AG09319 (cell line): ENCODE results near the gene MTIF3.

Source experiments
- DNase-seq: peaks from one replicate; pipeline ENCODE4 v3.0.0-alpha.2; 2010; ENCODE audit warnings: low read depth; ENCODE audit errors: extremely low read depth
- TF ChIP-seq, protein P1 (sequence below): IDR thresholded peaks from 2 replicates; pipeline ENCODE4 v1.5.1; 2011; ENCODE audit warnings: low read depth, mild to moderate bottlenecking, inconsistent platforms, low read length, moderate library complexity

The MTIF3 gene

DNA sequence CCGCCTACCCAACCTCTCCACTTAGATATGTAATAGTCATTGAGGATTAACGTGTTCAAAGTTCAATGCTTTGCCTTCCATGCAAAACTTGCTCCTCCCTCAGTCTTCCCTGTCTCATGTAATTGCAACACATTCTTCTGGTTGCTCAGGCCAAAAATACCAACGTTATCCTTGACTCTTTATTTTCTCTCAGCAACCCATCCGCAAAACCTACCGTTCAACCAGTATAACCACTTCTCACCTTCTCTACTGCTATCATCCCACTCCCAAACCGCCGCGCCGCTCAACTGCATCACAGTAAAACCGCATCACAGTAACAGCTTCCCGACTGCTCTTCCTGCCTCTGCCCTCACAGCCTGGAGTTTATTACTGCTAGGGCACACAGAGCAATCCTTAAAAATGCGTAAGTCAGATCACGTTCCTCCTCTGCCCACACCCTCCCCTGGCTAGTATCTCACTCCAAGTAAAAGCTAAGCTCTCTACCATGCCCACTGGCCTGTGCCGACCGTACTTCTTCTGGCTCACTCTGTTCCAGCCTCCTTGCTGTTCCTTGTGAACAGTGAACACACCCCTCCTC is 8.2 kb downstream of the MTIF3 start:
- TF ChIP-seq, protein P1, sequence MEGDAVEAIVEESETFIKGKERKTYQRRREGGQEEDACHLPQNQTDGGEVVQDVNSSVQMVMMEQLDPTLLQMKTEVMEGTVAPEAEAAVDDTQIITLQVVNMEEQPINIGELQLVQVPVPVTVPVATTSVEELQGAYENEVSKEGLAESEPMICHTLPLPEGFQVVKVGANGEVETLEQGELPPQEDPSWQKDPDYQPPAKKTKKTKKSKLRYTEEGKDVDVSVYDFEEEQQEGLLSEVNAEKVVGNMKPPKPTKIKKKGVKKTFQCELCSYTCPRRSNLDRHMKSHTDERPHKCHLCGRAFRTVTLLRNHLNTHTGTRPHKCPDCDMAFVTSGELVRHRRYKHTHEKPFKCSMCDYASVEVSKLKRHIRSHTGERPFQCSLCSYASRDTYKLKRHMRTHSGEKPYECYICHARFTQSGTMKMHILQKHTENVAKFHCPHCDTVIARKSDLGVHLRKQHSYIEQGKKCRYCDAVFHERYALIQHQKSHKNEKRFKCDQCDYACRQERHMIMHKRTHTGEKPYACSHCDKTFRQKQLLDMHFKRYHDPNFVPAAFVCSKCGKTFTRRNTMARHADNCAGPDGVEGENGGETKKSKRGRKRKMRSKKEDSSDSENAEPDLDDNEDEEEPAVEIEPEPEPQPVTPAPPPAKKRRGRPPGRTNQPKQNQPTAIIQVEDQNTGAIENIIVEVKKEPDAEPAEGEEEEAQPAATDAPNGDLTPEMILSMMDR, result no peak
- DNase-seq, result no peak

GRCh38 chr13:27440408-27440807 is 10.0 kb downstream of the MTIF3 start:
- DNase-seq, result no peak
- TF ChIP-seq, protein P1, result no peak

- no peak for DNase-seq
- TF ChIP-seq, protein P1, result no peak
These were observed 13.2 kb downstream of the MTIF3 start for GRCh38 chr13:27437126-27437525.

DNA sequence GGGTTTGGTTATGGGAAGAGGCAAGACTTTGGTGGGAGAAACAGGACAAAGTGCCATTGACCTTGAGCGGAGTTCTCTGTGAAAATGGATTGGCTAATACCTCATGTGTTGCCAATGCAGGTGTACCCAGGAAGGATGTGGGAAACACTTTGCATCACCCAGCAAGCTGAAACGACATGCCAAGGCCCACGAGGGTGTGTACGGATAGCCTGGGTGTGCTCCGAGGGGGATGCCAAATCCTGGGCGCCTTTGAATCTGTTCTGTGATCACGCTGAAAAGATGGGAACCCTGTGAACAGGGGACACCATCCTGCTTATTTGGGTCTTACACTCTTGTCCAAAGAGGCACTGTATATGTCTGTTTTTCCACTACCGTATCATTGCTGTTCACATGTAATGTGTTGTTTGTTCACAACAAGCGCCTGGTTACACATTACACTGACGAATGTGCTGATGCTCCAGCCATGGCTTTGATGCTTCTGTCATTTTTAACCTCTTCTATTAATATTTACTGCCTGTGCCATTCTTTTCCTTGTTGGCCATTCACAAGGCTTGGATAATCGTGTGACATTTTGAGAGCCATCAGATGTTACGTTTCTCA is 17.7 kb downstream of the MTIF3 start:
- TF ChIP-seq, protein P1, result no peak
- no peak for DNase-seq

- DNase-seq, result no peak
- TF ChIP-seq, protein P1, result no peak
These were observed 18.2 kb downstream of the MTIF3 start for GRCh38 chr13:27432180-27432579.

- TF ChIP-seq, protein P1, result no peak
- no peak for DNase-seq
These were observed 22.2 kb downstream of the MTIF3 start for GRCh38 chr13:27428160-27428559.

DNA sequence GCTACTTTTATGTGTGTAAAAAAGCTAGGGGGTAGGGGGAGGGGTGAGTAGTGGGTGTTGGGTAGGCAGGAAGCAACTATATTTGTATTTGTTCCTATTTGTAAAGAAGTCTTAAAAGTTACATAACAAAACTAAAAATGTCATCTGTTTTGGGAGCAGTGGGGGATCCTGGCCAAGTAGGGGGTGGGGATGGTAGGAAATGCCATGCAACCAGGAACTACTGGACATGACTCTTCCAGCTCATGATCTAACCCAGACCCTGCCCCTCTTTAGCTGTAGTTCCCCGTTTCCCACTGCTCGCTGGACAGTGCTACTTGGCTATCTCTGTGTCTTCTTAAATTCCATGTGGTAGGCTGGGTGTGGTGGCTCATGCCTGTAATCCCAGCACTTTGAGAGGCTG is 22.7 kb downstream of the MTIF3 start:
- TF ChIP-seq, protein P1, result no peak
- no peak for DNase-seq
